Brain pericyte (primary cell): Measurements from ENCODE around the gene VGLL4.
A peak's percentile ranks its signal among the peaks of the same experiment; 100 is the strongest.
"Not testable (repeated sequence)": the region's sequence is repeated elsewhere in the genome, so short reads cannot be mapped to it uniquely, and the experiment has no call there.

ENCODE experiments used
- DNase-seq: peaks from one replicate; pipeline ENCODE4 v3.0.0-alpha.2; 2012; ENCODE audit warnings: low read depth, low spot score

The VGLL4 gene

DNA sequence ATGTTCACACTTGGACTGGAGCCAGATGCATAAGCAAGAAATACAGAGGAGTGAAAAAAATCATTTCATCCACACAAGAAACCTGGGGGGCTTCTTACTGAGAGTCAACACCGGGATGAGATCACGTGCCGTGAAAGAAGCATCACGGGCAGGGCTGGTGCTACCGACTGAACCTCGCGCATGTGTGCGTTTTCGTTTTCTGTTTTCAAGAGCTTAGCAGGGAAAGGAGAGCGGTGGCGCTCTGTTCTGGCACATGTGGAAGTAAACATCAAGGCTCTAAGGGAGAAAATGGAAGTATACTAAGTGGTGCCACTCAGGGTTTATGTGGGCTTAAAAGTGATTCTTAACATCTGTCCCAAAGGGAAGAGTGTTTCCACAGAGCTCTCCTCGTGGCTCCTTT is 55.9 kb downstream of the VGLL4 start:
- no peak for DNase-seq

DNA sequence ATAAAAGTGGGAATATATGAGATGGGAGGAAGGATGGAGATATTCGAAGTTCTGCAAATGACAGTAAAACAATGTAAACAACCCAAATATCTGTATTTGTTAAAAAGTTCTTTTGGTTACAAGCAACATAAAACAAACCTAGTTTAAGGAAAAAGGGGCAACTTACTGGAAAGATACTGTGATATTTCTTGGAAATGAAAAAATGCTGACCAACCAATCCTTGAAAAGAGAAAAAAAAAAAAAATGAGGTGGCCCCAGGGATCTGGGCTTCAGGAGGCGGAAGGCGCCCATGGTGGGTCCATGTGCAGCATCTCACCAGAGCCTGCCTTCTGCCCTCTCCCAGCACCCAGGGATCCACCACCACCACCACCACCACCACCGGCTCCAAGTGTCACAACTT is 59.1 kb downstream of the VGLL4 start:
- DNase-seq: no peak

DNA sequence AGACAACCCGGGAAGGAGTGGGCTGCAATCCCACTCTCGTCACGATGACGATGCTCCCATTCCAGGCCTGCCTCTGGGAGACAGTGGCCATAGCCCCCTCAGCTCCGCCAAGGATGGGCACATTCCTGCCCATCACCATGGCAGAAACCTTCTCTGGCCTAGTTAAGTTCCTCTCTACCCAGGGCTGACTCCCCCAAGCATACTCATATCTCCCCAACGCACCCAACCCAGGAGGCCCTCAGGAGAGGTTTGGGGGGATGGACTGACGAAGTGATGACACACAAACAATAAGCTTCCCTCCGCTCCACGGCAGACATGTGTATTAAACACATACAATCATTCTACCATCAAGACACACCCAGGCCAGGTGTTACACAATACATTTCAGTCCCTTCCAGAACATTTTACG is 60.1 kb downstream of the VGLL4 start:
- no peak for DNase-seq

DNA sequence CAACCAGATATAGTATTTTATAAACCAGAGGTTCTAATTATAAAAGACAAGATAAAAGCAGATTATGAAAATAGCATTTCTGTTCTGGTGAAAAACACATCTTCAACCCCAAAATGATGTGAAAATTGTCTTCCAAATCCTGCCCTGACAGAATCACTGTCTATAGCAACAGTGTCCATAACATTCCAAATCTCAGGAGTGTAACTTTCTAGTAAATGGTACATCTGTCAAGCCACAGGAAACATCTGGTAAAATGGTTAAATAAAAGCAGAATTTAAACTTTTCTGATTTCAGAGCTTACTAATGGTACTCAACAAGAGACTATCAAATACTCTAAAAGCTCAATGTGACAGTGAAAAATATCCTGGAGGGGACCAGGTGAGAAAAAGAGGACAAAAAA is 60.5 kb downstream of the VGLL4 start:
- no peak for DNase-seq

DNA sequence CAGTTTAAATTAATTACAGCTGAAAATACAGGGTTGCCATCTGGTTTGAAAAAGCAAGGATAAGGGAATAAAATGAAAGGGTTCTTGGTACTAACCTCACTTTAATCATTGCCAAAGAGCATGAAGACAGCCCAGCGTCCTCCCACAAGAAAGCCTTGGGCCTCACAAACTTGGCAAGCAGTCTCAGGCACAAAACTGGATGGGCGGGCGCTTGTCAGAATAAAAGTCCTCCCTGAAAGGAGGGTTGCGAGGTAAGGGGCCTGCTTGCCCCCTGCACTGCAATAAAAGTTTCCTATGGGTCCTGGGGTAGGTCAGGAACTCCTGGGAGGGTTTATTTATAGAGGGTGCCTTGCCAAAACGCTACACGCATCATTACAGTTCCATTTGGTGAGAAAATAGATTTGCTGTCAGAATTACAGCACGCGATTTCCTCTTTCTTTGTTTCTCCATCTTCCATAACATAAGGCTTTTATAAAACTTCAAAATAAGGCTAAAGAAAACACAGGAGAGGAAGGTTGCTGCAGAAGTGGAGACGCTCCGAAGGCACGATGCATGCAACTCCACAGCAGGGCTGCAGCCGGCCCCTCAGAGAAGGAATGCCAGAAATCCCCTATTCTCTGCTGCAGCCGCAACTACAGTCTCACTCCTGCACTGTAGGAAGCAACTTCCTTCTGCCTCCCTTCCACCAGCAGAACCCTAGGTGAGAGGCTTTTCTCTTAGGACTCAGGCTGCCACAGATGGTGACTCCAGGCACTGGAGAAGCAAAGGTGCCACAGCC is 61.3 kb downstream of the VGLL4 start:
- peak; percentile 90 for DNase-seq

DNA sequence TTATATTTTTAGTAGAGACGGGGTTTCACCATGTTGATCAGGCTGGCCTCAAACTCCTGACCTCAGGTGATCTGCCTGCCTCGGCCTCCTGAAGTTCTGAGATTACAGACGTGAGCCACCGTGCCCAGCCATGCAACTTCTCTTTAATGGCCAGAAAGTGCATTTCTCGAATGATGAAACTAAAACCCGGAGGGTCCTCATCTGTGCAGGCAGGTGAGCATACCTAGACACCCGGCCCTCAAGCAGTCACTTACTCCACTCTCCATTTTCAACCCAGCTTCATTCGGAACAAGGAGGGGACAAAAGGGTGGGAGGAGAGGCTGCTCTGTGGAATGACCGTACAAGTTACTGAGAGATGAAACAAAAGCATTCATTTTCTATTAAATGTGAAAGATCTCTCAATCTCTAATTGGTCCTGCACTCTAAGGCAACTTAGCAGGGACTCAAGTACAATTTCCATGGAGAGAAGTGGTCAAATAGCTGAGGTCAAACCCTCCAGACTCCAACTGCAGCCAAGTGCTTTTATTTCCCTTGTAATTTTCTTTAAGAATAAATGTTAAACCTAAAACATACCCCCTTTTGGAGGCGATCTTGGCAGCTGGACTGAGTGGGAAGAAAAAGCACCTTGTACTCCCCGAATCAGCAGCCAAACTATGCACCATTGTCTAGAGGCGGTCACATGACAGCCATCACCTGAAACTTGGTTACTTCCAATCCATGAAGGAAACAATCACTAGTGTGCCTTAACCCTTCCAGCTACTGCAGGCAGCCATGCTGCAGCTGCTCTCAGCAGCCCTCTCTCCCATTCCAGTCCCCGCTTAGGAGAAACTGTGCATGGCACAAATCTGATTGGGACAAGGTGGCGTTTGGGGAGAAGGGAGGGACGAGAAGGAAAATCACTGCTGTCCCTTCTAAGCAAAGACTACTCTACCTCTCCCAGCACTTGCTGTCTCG is 62.2 kb downstream of the VGLL4 start:
- no peak for DNase-seq

DNA sequence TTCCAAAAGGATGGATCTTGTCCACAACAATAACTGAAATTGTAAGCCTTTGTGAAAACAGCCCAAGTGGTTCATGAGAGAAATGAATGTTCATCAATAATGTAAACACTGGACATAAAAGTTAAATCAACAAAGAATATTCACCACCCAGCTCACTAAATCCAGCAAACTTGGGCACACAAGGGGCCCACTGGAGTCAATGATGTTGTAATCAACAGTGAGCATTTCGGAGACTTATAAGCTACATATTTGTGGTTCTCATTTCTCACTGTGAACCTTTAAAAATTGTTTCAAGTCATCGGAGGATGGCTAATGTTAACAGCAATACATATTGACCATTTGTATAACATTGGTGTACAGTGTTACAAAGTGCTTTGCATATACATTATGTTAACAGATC is 63.1 kb downstream of the VGLL4 start:
- no peak for DNase-seq

DNA sequence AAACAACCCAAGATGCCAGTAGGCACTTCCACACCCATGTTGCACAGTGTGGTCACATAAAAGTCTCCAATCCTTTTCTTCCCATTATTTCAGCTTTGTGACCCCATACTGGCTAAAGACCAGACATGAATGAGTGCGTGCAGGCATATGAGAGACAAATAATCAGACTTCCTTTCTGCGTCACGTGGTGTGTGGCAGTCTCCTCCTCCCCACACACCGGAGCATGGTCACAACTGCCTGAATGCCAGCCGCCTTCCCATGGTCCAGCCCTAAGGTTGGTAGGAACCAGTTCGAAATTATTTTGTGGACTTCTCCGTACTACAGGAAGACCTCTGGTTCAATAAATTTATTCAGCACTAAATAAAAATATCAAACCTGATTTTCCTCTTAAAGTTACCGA is 65.5 kb downstream of the VGLL4 start:
- DNase-seq: no peak

DNA sequence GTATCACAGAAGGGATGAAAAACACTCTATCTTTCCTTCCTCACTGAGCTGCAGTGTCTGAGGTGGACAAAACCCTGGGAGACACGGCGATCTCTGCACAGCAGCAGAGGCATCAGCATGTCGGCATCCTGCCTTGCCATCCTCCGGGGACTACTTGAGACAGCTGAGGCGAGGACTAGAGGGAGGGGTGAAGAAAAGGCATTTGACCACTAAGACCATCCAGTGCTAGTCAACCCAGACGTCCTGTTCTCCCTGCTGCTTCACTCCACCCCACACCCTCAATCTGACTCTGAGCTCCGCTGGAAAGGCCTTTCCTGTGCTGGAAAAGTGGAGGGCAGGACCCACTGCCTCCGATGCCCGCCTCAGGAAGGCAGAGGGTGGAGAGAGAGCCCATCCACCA is 67.3 kb downstream of the VGLL4 start:
- no peak for DNase-seq

DNA sequence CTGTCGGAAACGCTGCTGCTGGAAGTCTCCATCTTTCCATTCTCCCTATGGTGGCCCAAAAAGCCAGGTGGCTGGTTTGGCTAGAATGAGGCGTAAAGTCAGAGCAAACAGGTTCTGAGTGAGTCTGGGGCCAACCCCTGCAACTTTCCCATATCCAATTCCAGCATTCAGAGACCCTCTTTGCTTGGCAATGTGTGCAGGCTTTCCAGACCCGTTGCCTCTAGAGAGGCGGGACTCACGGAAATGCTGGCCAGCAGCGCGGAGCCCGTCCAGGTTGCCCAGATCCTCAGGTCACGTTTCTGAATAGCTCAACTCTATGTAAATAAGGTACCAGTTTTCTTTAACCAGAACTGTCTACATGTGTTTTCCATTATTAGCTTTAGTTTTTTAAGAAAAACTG is 68.0 kb downstream of the VGLL4 start:
- no peak for DNase-seq

DNA sequence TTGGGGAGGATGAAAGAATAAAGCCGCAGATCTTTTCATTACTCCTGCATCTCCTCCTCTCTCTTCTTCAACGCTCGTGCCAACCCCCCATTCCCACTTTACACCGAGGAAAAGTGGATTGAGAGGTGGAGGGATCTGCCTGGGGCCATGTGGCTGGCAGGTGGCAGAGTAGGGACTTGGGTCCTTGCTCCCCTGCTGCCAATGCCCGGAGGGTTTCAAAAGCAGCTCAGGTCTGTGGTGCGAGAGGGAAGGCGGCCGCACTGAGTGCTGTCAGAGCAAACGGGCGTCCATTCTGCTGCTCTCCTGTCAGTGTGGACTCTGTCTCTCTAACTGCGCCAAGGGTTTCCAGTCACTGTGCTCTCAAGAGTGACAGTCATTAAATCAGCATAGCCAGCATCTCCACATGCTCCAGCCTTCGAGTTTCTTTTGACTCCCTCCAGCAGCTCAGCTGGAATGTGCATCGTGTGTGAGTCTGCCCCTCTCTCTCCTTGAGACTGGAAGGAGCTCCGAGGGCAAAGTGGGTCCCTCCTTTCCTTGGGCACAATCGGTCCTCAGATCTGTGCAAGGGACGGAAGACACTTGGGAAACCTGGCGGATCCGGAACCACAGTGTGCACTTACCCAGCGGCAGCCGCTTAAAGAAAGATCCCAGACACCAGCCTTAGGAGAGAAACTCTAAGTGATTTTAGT is 68.6 kb downstream of the VGLL4 start:
- no peak for DNase-seq

DNA sequence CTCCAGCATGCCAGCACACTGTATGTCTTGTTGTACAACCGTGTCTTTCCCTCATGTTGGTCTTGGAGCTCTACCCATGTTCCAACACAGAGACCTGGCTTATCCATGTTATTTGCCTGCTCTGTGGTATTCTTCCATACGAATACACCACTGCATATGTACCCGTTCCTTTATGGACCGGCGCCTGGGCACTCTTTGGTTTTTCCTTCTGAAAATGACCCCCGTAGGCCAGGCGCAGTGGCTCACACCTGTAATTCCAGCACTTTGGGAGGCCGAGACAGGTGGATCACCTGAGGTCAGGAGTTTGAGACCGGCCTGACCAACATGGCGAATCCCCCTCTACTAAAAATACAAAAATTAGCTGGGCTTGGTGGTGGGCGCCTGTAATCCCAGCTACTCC is 71.1 kb downstream of the VGLL4 start:
- not testable (repeated sequence) for DNase-seq

DNA sequence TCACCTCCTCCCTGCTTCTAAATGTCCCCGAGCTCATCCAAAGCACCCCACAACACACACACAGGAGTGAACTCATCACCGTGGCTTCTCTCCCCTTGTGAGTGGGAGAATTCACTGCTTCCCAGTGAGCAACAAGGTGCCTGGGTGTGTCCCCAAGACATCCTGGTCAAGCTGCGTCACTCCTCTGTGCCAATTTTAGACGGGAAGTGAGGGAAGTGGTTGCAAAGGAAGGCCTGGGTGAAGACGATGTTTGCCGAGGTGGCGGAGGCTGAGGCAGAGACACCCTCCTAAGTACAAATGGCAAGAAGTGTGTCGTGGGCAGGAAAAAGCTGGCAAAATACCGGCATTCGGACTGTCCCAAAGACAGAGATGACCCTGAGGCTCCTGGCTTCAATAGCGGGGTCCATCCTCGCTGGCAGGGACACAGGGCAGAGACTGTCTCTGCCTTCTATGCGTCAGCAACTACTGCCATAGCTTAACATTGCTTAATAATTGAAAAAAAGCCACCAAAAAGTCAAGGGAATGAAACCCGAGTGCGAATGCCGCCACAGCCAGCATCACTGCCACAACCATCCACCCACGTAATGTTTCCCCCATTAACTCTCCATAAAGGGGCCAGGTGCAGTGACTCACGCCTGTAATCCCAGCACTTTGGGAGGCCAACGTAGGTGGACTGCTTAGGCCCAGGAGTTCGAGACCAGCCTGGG is 72.8 kb downstream of the VGLL4 start:
- no peak for DNase-seq

DNA sequence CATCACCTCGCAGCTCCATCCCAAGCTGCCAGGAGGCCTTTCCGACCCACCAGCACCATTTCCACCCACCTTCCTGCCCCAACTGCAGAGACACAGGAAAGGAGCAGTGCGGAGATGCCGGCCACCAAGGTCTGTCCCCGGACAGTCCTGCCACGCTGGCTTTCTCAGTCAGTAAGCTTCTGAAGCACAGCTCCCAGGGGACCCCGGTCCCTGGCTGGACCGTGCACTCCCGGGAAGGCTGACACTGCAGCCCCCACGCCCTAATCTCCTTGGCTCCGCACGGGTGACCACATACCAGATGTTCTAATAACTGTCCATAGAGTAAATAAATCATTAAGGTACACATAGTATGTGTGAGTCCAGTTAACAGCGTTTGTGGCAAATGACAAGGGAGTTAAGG is 73.5 kb downstream of the VGLL4 start:
- no peak for DNase-seq

DNA sequence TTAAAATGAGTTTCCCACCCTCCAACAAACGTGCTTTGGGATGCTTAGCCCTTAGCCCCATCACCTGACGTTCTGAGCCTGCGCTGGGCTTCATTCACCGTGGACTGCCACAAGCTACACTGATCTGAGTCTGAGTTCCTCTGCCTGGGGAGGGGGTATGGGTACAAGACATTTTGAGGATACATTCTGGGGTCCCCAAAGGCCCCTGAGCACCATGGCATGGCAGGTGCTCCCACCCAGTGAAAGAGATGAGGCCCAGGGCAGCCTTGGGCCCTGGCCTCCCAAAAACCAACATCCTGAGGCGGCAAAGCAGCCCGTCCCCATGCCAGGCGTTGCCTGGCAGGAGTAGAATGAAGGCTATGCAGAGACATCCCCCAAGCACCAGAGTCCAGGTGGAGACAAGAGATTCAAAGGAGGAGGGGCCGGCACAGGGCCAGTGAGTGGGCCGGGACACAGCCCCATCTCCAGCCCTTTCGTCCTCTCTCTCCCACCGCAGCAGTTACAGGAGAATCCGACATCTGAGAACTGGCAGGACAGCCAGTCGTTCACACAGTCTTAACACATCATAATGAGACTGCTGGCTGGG is 74.5 kb downstream of the VGLL4 start:
- DNase-seq: no peak

DNA sequence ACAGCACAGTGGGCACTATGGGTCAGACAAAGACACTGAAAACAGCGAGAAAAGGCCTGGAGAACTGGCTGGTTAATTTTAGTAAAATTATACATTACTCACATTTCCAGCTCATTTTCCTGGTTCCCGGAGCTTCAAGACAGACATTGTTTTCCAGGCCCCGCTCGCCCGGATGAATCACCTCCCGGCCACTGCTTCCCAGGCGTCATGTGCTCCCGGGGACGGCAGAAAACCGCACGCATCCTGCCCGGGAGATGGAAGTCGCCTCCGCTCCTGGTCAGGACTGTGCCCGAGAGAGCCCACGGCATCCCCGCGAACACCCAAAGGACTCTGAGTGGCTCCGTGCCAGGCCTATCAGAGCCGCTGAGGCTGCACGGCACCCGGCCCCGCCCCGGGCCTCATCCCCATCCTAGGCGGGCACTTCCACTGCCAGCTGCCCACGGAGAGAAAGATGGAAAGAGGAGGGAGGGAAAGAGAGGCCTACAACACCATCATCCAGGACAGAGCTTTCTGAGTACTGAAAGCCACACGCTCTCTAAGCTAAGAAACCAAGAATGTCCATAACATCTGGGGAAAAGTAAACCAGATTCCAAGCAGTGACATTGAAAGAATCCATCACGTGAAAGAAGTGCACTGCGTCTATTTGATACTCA is 75.1 kb downstream of the VGLL4 start:
- no peak for DNase-seq

DNA sequence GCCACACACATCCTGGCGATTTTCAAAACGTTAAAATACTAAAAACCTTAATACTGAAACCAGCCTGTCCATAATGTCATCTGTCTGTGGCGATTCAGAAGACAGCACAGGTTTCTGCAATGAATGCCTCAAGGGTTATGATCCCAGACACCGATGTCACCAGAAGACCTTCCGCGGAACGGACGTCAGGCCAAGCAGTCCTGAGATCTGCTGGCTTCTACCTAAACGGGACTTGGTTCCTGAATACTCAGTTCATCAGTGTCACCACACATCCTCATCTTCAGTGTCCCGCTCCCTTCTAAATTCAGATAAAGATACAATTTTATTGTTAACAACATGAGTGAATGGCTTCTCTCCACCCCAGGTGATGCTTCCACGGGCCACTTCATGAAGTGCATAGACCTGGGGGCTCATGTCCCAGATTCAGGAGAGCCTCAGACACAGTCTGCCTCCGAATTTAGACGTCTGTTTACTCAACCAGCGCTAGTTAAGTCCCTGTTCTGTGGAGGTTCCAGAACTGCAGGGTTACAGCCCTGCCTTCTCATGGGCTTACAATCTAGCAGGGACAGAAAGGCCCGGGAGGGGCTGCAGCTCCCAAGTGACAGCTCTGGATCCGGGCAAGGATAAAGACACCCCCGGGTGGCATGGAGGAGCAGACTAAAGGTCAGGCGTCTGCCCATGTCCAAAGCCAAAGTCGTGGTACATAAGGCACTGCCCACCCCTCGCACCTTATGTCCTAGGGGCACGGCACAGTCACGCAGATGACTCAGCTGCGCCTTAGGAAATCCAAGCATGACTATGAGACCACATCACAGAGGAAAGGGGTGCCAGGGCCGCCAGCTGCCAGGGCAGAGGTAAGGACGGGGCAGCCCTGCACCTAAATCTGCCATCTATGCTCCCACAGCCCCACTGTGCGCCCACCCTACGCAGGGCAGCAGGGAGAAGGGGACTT is 75.9 kb downstream of the VGLL4 start:
- DNase-seq: no peak

DNA sequence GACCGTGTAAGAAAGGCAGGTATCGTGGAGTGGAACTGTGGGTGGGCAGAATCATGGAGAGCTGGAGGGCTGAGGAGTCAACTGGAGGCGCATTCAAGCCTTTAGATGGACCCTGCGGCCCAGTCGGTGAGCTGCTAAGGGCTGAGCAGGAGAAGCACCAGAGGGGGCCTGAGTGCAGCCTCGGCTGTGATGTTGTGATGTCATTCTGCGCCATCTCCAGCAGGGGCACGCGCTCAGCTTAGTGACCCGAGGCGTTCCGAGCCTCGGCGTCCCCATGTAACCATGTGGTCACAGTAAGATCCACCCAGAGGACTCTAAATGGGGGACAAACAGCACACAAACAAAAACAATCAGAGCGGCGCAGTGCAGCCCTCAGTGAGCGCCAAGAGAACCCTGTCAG is 76.8 kb downstream of the VGLL4 start:
- DNase-seq: no peak

DNA sequence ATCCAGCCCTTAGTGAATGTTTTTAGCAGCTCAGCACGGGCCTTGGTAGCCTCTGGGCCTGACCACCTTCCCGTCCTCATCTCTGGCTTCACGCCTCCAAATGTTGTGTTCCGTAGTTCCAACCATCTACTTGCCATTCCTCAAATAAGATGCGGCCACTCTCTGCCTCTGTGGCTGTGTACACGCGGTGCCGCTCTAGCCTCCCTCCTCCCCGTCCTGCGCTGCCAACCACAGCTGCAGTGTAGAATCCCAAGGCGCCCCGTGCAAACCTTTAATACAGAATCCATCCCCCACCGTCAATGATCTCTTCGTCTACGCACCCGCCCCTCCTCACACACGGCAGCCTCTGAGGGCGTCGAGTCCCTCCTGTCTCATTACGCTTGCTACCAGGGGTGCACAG is 77.2 kb downstream of the VGLL4 start:
- DNase-seq: no peak

DNA sequence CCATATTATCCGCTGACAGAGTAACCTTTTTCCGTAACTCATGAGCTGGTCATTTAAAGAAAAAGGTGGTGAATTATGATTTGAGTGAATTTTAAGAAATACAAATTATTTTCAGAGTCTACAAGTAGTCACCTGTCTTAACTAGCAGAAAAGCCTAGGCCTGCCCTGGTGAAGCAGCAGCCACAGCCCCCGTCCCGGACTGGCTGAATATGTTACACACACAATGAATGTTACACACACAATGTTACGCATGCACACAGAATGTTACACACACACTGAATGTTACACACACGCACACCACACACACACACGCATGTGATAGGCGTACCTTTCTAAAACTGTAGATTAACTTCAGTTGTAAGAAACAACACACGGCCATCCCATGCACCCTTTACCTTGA is 77.8 kb downstream of the VGLL4 start:
- no peak for DNase-seq
